Panc1 (cell line): Measurements from ENCODE around the gene GPX7.

Experiments
- TCF7L2 ChIP-seq: IDR thresholded peaks from 2 replicates; pipeline ENCODE4 v1.6.1; 2011; ENCODE audit warnings: mild to moderate bottlenecking, low read depth, low read length, inconsistent platforms
- TF ChIP-seq, protein P1 (sequence below): fragments of 450-650 bp; IDR thresholded peaks from 2 replicates; pipeline ENCODE4 v1.5.1; 2017; ENCODE audit warnings: mild to moderate bottlenecking
- TF ChIP-seq, protein P2 (sequence below), 2 experiments: IDR thresholded peaks; 2 replicates each; pipeline ENCODE4 v1.6.1; 2011 to 2012; ENCODE audit warnings: low read depth in 2 of 2, control low read depth in 1 of 2, low read length in 1 of 2, mild to moderate bottlenecking in 1 of 2, moderate library complexity in 1 of 2; ENCODE audit not compliant: insufficient read depth in 1 of 2

DNA sequence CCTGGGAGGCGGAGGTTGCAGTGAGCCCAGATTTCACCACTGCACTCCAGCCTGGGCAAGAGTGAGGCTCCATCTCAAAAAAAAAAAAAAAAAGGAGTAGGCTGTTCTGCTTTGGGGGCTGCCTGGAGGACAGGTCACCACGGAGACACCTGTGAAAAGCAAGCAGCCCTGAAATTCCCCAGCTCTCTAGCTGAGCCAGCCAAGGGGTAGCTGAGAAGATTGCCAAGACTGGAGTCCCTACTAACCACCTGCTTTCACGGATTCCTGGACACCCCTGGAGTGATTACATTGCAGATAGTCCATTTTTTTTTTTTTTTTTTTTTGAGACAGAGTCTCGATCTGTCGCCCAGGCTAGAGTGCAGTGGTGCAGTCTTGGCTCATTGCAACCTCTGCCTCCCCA is 12.5 kb downstream of the GPX7 start:
- TF ChIP-seq TCF7L2 = no peak
- TF ChIP-seq, protein P1, sequence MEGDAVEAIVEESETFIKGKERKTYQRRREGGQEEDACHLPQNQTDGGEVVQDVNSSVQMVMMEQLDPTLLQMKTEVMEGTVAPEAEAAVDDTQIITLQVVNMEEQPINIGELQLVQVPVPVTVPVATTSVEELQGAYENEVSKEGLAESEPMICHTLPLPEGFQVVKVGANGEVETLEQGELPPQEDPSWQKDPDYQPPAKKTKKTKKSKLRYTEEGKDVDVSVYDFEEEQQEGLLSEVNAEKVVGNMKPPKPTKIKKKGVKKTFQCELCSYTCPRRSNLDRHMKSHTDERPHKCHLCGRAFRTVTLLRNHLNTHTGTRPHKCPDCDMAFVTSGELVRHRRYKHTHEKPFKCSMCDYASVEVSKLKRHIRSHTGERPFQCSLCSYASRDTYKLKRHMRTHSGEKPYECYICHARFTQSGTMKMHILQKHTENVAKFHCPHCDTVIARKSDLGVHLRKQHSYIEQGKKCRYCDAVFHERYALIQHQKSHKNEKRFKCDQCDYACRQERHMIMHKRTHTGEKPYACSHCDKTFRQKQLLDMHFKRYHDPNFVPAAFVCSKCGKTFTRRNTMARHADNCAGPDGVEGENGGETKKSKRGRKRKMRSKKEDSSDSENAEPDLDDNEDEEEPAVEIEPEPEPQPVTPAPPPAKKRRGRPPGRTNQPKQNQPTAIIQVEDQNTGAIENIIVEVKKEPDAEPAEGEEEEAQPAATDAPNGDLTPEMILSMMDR = no peak
- TF ChIP-seq, protein P2, sequence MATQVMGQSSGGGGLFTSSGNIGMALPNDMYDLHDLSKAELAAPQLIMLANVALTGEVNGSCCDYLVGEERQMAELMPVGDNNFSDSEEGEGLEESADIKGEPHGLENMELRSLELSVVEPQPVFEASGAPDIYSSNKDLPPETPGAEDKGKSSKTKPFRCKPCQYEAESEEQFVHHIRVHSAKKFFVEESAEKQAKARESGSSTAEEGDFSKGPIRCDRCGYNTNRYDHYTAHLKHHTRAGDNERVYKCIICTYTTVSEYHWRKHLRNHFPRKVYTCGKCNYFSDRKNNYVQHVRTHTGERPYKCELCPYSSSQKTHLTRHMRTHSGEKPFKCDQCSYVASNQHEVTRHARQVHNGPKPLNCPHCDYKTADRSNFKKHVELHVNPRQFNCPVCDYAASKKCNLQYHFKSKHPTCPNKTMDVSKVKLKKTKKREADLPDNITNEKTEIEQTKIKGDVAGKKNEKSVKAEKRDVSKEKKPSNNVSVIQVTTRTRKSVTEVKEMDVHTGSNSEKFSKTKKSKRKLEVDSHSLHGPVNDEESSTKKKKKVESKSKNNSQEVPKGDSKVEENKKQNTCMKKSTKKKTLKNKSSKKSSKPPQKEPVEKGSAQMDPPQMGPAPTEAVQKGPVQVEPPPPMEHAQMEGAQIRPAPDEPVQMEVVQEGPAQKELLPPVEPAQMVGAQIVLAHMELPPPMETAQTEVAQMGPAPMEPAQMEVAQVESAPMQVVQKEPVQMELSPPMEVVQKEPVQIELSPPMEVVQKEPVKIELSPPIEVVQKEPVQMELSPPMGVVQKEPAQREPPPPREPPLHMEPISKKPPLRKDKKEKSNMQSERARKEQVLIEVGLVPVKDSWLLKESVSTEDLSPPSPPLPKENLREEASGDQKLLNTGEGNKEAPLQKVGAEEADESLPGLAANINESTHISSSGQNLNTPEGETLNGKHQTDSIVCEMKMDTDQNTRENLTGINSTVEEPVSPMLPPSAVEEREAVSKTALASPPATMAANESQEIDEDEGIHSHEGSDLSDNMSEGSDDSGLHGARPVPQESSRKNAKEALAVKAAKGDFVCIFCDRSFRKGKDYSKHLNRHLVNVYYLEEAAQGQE (IDR thresholded peaks at IDR 0.05; ENCODE audit: insufficient read depth in 1 of 2, low read depth in 2 of 2, low read length in 1 of 2) = no peak
